Measurements from ENCODE around the gene SATB2.

Gene SATB2

DNA sequence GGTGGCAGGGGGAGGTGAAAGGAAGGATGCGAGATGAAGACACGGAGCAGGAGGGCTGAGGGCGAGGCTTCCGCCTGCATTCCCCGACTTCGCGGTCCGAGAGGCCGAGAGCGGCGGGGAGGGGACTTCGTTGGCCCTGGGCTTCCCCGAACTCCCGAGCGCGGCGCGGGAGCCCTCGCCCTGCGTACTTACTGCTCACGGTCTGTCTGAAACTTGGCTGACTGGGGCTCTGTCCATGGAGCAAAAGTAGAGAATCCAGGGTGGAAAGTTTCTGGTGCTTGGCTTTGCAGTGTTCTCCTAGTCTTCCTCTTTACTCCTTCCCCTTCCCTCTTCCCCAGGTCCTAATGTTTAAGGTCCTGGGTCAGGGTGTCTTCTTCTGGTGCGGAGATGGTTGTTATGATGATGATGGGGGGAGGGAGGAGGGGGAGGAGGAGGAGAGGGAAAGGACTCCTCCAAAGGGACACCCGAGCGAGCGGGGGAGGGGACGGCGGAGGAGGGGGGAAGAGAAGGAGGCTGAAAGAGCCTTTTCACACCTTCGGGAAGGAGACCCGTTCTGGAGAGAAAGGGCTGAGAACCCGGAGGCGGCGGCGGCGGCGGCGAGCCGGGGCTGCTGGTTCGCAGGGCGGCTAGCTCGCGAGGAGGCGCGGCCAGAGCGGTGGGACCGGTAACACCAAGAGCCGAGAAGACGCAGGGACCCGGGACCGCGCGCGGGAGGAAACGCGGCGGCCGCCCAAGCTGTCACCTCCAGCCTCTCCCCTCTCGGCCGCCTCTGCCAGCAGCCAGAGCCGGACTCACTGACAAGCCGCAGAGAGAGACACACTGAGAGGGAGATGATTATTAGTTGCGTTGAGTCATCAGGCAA, at the start of gene SATB2:
Gene SATB2 (minus strand): TSS at position 793 of the 862 bp plus-strand sequence. CDS start 1,902 bp downstream, outside the sequence.
- DNase-seq (ENCODE audit: low read depth in 2 of 2, low spot score in 1 of 2): no peak

DNA sequence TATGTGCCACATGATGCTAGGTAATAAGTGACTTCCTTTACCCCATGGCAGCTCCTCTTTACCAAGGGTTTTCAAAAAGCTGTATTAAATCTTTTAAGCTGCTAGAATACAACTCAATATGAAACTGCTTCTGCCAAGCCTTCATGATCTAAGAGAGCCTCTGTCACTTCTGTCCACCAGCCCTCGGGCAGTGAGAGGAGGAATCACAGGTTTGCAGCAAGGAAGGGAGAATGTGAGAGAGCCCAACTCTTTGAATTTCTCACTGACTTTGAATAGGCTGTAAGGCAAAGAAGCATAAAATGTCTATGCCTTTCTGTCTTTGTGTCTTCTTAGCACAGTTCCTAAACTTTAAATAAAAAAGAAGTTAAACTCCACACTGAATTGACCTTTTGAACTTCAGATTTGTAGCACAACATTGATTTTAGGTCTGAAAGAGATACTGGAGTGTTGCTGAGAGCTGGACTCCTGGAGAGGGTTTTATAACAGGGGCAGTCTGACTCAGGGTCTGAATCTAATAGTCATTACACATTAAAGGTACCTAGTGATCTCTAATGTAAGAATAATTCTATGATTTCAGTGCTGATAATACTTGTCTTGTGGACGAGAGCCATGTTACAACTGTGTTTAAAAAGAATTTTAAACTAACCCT, 48.1 kb upstream of the SATB2 start:
- no peak for DNase-seq (ENCODE audit: low read depth in 2 of 2, low spot score in 1 of 2)

DNA sequence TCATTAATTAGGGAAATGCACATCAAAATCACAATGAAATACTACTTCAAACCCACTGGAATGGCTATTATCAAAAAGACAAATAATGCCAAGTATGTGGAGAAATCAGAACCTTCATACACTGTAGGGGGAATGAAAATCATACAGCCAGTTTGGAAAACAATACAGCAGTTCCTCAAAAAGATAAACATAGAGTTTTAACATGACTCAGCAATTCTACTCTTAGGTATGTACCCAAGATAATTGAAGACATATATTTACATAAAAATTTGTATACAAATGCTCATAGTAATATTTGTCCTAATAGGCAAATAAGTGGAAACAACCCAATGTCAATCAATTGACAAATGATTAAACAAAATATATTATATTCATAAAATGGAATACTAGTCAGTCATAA, 45.4 kb upstream of the SATB2 start:
- DNase-seq (ENCODE audit: low read depth in 2 of 2, low spot score in 1 of 2): no peak

DNA sequence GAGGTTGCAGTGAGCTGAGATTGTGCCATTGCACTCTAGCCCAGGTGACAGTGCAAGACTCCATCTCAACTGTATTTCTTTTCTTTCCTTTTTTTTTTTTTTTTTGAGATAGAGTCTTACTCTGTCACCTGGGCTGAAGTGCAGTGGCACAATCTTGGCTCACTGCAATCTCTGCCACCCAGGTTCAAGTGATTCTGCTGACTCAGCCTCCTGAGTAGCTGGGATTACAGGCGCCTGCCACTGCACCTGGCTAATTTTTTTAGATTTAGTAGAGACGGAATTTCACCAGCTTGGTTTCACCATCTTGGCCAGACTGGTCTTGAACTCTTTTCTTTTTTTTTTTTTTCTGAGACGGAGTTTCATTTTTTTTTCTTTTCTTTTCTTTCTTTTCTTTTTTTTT, 41.3 kb upstream of the SATB2 start:
- no peak for DNase-seq (ENCODE audit: low read depth in 2 of 2, low spot score in 1 of 2)

DNA sequence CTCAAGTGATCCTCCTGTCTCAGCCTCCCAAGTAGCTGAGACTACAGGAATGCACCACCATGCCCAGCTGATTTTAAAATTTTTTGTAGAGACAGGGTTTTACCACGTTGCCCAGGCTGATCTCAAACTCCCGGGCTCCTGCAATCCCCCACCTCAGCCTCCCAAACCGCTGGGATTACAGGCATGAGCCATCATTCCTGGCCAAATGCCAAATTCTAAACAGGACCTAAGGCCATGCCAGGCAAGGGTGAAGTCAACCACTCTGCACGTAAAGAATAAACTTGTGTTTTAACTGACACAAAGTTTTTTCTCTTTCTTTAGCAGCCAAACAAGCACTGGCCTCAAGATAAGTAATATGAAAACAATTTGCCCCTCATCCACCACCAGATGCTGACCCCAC, 37.4 kb upstream of the SATB2 start:
- DNase-seq (ENCODE audit: low read depth in 2 of 2, low spot score in 1 of 2): no peak

DNA sequence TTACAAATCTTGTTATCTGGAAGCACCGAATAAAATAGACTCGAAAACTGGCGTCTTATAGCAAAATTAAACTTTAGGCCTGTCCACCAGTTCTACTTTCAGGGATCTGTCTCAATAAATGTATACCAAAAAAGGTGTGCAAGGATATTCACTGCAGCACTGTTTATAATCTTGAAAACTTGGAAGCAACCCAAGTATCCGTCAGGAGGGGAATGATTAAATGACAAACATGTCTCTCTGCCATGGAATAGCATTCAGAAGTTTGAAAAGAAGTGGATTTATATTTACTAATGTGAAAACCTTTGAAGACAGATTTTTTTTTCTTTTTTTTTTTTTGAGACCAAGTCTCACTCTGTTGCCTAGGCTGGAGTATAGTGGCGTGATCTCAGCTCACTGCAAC, 32.3 kb upstream of the SATB2 start:
- no peak for DNase-seq (ENCODE audit: low read depth in 2 of 2, low spot score in 1 of 2)

DNA sequence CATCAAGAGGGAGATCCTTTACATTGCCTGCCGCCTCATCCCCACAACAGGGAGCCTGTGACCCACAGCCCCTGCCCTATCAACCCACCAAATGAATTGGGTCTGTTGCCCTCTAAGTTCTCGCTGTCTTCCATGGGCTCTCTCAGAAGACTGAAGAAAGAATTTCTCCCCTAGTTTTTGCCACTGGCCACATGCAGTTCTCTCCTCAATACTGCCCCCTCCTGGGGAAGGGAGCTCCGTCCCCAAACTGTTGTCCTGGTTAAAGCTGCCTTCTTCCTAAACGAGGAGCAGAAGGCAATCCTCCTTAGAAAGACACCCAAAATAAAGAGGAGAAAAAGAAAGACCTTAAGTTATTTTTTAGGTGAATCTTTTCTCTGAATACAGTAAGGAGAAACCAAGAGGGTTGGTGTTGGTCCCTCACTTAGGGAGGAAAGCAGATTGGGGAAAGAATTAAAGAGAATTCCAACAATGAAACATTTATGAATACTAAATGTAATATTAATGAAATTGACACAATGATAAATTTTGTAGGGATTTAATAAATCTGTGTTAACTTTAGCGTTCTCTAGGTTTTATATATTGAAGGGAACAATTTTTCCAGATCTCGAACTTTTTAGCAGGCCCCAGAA, 31.1 kb upstream of the SATB2 start:
- DNase-seq (ENCODE audit: low read depth in 2 of 2, low spot score in 1 of 2): no peak

DNA sequence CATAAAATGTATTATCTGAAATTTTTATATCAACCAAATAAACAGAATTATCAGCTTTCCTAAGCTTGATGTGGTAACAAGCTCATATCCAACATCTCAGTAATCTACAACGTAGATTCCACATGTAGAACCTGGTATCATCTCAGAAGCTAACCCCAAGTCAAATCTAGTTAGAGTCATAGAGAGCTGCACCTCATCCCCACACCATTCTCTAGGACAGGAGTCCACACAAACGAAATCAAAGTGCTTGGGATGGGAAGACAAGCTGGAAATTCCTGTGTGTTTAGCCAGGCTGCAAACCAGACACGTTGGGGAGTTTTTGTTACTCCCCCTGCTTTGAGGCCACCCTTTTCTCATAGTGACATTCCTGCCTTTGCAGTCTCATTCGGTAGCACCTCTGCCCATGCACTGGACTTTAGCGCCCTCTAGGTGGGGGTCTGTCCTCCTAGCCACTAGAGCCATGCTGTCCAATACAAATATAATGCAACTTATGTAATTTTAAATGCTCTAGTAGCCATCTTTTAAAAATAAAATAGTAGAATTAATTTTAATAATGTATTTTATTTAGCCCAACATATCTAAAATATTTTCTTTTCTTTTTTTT, 28.1 kb upstream of the SATB2 start:
- no peak for DNase-seq (ENCODE audit: low read depth in 2 of 2, low spot score in 1 of 2)

DNA sequence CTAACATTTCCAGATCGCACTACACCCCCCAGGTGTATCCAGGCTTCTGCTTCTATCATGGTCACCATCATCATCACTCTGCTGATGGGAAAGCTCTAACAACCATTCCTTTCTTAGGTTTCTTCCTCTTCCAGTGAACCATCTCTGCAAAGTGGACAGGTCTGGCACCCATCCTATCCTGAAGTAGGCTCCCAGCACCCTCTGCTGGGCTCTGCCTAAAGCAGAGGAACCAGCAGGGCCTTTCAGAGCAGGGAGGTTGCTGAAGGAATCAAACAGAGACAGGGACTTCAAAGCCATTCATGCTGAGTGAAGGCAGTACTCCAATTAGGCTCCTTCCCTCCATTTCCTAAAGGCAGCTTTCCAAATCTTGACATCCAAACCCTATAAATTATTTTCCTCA, 27.2 kb upstream of the SATB2 start:
- DNase-seq (ENCODE audit: low read depth in 2 of 2, low spot score in 1 of 2): no peak

DNA sequence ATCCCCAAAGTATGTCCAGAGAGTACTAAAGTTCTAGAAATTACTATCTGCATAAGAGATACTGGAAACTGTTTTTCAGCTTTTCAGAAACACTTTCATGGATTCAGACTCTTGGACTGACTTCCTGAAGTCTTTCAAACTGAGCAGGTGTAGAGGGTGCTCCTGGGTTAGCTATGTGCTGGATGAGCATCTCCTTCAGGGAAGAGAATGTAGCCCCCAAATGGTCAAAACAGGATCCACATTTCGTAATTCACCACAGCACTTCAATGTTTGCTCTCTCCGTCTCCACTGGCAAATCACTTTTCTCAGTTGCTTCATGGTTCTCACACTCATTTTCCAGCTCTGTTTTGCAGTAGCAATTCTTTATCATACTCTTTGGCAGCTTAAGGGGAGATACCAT, 23.2 kb upstream of the SATB2 start:
- no peak for DNase-seq (ENCODE audit: low read depth in 2 of 2, low spot score in 1 of 2)

DNA sequence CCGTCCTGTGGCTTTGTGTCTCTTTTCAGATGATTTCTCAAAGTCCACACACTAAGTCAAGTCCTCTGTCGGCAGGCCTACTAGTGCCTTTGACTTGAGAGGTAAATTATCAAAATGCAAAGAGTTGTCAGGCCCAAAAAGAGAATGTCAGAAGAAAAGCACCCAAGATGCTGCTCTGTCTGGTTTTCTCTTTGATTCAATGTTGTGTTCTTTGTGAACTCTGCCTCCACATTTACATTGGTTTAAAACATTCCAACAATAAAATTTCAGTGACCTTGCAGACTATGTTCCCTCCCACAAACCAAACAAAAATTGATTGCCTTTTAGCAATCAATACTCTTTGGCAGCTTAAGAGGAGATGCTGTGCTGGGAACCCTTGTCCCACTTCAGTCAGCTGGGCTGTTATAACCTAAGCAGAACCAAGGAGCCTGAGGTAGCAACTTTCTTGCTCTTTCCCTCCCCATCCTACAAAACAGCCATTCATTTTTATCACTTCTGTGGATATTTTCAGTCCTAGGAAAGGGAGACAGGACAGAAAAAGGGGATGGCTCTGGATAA, 19.6 kb upstream of the SATB2 start:
- DNase-seq (ENCODE audit: low read depth in 2 of 2, low spot score in 1 of 2): no peak

DNA sequence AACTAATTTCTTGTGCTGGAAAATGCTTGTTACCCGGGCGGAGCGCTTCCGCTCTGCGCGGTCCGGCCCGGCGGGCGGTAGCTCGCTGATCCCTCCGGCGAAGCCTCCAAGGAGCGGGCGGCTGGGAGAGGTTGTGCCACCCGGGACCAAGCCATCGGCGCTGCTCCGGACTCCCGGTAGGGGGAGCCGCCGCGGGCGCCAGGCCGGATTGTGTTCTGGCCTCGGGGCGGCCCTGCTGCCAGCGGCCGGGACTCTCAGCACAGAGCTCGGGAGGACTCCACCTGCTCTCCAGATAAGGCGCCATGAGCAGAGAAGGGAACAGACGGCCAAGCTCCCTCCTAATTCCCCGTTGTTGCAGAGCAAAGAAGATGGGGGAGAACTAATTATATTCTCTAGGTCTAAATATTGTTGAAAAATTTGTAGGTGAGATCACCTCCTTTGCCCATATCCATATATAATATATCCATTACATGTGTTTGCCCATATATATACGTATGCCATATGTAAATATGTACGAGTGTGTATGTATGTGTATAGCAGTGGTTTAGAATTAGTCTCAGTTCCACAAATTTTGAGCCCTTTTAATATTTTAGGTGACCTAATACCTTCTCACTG, 13.8 kb upstream of the SATB2 start:
- DNase-seq (ENCODE audit: low read depth in 2 of 2, low spot score in 1 of 2): no peak

DNA sequence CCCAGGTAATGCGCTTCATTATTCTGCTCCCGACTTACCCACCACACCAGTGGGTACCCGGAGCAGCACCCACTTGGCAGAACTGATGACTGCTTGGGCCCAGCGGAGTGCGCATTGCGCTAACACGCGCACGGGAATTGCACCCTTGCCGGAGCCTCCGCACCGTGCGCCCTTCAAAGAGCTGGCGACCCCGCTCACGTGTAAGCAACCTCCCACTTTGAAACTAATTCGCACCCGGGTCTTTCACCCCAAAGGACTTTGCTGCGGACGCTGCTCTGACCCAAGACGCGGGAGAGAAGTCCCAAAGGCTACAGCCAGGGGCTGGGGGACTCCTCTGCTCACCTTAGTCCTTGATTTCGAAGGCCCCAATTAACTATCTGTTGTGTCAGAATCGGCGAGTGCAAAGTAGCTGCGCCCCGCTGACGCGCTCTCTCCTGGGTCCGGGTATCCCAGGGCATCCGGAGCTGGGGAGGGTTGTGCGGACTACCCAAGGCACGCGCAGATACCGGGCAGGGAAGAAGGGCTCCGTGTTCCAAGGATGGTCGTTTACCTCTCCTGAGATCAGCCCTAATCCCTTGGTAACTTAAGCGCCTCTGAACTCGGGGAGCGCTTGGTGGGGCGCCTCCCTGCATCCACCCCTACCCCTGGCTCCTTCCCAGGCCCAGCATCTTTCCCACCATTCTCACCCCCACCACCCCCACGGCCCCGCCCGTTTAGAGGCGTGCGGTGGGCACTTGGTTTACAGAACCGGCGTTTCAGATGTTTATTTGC, 13.1 kb upstream of the SATB2 start:
- no peak for DNase-seq (ENCODE audit: low read depth in 2 of 2, low spot score in 1 of 2)

DNA sequence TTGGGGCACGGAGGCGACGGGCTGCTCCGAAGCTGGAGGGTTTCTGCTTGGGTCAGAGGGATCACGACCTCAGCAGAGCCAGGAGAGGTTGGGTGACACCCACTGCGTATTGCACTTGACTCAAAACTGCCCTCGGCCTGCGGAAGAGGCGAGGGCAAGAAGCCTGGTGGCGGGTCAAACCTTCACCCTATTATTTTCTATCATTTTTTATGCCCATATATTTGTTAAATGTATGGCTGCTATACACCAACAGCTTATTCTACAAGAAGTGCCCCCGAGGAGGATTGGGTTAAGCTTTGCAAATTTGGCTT, 12.6 kb upstream of the SATB2 start:
- DNase-seq (ENCODE audit: low read depth in 2 of 2, low spot score in 1 of 2): no peak

DNA sequence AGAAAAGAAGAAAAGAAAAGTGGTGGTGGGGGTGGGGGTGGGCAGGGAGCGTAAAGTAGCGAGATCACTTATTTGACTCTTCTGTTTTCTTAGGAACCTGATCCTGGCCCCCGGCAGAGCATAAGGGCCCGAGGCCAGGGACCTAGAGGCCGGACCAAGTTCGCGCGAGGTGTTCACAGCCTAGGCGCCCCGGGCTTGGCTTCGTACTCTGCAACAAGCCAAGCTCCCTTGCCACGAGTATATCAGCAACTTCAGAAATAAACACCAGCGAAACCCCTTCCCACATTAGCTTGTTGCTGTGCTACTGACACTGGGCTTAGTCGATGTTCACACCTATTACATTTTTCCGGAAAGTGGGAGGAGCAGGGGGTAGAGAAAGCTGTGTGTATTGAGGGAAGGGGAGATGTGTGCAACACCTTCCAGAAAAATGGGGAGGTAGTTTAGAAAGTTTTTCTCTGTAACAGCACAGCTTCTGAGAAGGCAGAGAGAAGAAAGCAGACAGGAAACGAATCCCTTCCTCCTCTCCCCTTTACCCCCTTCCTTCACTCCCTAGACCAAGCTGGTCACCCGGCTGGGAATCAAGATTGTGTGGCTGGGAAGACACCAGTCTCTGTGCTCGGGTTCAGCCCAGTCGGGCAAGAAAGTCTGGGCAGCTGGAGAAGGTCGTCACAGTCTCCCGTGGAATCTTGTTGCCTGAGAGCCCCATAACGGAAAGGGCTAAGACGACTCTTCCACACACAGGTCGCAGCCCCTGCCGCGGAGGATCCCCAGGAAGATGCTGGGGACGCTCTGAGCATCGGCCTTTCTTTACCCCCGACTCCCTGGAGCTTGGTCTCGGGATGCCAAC, 12.0 kb upstream of the SATB2 start:
- DNase-seq (ENCODE audit: low read depth in 2 of 2, low spot score in 1 of 2): no peak

DNA sequence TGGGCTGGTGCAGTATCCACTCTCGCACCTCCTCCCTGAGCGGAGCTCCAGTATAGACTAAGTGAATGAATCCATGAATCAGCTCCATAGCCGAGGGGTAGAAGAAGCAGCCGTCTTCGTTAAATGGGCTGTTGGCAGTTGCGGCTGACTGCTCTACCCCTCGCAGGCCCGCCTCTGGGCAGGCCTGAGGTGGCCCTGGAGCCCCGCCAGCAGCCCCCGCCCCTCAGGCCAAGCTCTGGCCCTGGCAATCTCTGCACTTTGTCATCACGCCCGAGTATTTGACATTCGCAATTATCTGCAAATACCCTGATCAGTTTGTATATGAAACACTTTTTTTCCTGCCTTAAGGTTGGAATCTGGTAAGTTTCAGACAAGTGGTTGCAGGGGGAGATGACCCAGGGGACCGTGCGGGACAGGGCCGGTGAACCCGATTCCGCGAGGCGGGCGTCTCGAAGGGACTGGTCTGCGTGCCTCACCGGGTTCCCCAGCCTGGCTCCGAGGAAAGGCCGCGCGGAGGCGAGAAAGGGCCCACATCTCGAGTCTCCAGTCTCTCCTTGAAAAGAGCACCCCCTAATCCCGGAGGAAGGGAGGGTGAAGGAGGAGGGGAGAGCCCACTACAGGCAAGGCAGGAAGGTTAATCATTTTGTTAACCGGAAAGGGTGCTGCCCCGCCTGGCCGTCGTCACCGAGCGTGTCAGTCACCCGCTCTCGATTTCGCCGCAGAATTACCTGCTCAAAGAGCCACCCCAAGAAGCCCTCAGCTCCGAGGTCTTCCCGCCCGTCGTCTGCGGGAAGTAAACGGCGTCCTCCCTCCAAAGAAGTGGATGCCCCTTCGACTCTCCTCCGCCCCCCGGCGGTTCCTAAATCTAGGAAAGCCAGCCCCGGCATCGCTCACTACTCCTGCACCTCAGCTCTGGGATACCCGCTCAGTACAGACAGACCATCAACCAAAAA, 11.1 kb upstream of the SATB2 start:
- DNase-seq (ENCODE audit: low read depth in 2 of 2, low spot score in 1 of 2): no peak

DNA sequence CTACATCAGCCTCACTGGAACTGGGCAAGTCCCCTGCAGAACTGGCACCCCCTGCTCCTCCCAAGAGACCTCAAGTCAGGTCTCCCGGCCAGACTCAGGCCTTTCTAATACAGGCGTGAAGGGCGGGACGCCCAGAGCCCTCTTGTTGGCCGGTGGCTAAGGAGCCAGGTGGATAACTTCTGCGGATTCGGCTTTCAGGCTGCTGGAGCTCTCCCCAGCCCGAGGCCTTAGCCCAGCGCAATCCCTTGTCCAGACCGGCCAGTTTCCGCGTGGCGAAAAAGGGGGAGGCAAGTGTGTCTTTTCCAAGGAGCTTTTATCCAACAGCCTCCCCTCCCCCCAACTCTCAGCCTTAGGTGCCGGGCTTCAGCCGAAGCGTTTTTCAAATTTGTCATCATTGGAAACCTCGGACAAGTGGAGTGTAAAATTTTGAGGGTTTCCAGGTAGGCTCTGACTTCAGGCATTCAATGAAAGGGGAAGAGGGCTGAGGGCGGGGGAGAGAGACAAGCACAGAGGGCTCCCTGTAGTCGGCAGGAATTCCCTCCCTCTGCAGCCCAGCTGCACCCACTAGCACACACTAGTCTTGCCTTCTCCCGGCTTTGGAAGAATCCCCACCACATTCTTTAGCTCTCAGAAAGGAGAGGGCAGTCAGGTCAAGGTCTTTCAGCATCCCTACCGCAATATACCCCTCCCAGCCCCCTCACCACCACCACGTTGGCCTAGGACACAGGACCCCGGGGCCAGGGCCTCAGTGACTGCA, 9.5 kb upstream of the SATB2 start:
- DNase-seq (ENCODE audit: low read depth in 2 of 2, low spot score in 1 of 2): no peak

DNA sequence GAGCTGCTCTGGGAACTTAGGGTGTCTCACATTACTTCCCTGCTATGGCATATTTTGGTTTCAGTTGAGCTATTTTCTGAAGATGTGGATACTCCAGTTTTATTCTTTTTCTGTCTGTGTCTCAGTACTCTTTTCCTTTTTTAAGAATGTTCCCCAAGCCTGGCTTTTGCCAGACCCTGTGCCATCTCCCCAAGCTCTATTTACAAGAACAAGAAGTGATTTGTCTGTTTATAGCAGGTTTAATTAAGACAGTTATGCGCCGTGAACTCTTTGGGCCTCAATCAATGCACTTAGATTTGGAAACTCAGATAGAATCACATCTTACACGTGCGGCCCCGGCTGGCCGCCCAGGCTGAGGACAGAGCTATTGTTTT, 8.9 kb upstream of the SATB2 start:
- DNase-seq (ENCODE audit: low read depth in 2 of 2, low spot score in 1 of 2): no peak
